Esophagus squamous epithelium (tissue), 5 donors: ENCODE measurements around the gene GPX4. TPM values are rescaled to one million over a fixed set of nuclear protein-coding genes. Genes with fewer than 3 reads are reported as not detected.
A peak's percentile ranks its signal among the peaks of the same experiment; 100 is the strongest.

ENCODE experiments used
- DNase-seq: peaks from one replicate; lab custom pipeline; 2025; lab: John Stamatoyannopoulos, UW
- H3K27ac ChIP-seq, 4 donors: fragments of 200-600 bp; sonication (generic); one replicate each; pipeline ENCODE4 v1.5.1; 2016 to 2019; ENCODE audit warnings: mild to moderate bottlenecking in 1 of 4
- H3K27me3 ChIP-seq, 4 donors: fragments of 200-600 bp; sonication (generic); 1 replicate in 3 of 4; 2 replicates in 1 of 4; pipeline versions ENCODE4 v1.5.1 to v1.6.0; 2017 to 2021; ENCODE audit warnings: antibody characterized with exemption in 1 of 4
- H3K36me3 ChIP-seq, 3 donors: fragments of 200-600 bp; sonication (generic); one replicate each; pipeline ENCODE4 v1.5.1; 2016 to 2019
- H3K4me1 ChIP-seq, 3 donors: fragments of 200-600 bp; sonication (generic); one replicate each; pipeline ENCODE4 v1.5.1; 2017 to 2019
- H3K4me3 ChIP-seq, 4 donors: fragments of 200-600 bp; sonication (generic); 1 replicate in 3 of 4; 2 replicates in 1 of 4; pipeline ENCODE4 v1.5.1; 2016 to 2019; ENCODE audit warnings: mild to moderate bottlenecking in 2 of 4, moderate library complexity in 1 of 4
- H3K9me3 ChIP-seq, 3 donors: fragments of 200-600 bp; sonication (generic); one replicate each; pipeline ENCODE4 v1.5.1; 2016 to 2019
- POLR2A ChIP-seq, 4 donors: fragments of 450-650 bp; IDR thresholded peaks; one replicate each; pipeline ENCODE4 v1.6.1; 2017; ENCODE audit warnings: antibody characterized with exemption in 4 of 4, mild to moderate bottlenecking in 4 of 4, moderate library complexity in 3 of 4
- WGBS, 2 donors: methylation state at CpG; one replicate each; pipeline ENCODE4 v1.1.5; 2018; 5-methylcytosine and 5-hydroxymethylcytosine counted together
- intact Hi-C: fragments of 100-400 bp; cut with DNase I; formaldehyde crosslinking; loops from one replicate; pipeline ENCODE4 v1.15.0; 2022
- total RNA-seq, 4 donors: library from RNA; depleted of rRNA; stranded (reverse); fragments of >200 nt; gene quantifications; one replicate each; pipeline ENCODE4 v1.1.0, GENCODE V29; 2016
- TF ChIP-seq, protein P1 (sequence below), 6 experiments: fragments of 450-650 bp in 4 of 6; fragments of 200-600 bp in 2 of 6; sonication (generic) in 2 of 6; IDR thresholded peaks; one replicate each; pipeline ENCODE4 v1.5.1; 2016 to 2019; ENCODE audit warnings: antibody characterized with exemption in 6 of 6, mild to moderate bottlenecking in 4 of 6, moderate library complexity in 4 of 6
- donor health status: DM: yes; HTN: yes; CAD: no.

The GPX4 gene
- total RNA-seq, 4 donors from 2014 or later: 108 to 405 (median 244) TPM

DNA sequence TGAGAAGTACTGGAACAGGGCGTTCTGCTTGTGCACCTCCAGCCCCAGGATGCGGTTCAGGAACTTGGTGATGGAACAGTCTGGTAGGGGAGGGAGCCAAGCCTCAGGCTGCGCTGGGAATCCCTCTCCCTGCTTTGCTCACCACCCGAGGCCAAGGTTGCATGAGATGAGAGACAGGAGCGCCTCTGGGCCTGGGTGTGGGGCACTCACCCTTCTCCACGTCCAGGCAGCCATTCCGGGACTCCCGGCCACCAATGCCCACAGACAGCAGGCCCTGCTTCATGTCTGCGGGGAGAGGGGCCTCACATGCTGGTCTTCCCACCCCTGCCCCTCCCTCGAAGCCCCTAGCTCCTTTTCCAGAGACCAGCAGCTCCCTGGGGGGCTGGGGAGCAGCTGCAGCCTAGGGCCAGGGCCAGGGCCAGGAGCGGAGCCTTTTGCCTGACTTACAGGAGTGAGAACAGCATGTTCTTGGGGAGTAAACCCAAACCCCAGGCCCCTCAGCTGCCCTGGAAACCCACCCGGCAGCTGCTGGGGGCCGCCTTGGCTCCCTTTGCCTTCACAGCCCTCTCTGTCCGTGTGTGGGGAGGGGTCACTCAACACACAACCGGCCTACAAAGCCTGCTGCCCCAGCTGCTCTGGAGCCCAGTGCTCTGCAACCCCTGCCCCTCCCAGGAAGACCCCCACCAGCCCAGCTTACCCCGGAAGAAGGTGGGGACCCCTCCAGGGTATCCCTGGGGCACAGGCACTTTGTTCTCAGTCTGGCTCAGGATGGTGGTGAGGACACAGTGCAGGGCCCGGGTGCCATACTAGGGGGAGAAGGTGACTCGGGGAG, 7.2 kb downstream of the GPX4 start:
- WGBS, 2 donors: 51 to 68% methylated on average over 6 to 9 of the region's 18 CpGs
- DNase-seq: no peak
- TF ChIP-seq, protein P1, sequence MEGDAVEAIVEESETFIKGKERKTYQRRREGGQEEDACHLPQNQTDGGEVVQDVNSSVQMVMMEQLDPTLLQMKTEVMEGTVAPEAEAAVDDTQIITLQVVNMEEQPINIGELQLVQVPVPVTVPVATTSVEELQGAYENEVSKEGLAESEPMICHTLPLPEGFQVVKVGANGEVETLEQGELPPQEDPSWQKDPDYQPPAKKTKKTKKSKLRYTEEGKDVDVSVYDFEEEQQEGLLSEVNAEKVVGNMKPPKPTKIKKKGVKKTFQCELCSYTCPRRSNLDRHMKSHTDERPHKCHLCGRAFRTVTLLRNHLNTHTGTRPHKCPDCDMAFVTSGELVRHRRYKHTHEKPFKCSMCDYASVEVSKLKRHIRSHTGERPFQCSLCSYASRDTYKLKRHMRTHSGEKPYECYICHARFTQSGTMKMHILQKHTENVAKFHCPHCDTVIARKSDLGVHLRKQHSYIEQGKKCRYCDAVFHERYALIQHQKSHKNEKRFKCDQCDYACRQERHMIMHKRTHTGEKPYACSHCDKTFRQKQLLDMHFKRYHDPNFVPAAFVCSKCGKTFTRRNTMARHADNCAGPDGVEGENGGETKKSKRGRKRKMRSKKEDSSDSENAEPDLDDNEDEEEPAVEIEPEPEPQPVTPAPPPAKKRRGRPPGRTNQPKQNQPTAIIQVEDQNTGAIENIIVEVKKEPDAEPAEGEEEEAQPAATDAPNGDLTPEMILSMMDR (IDR thresholded peaks at IDR 0.05): no peak
- TF ChIP-seq POLR2A (IDR thresholded peaks at IDR 0.05): no peak
- Histone ChIP-seq H3K36me3 (peaks cover 57 to 99% (median 74%) of the 10 kb centered on the region in 3 donors), H3K4me3 (no peak overlapping the region), H3K4me1 (peaks cover 43 to 76% (median 48%) of the 10 kb centered on the region in 3 donors), H3K9me3 (no peaks in the 10 kb centered on the region), H3K27me3 (no peaks in the 10 kb centered on the region), H3K27ac (peak overlapping the region; percentile 73 to 91 (median 84))
- intact Hi-C loops: loop anchor here (5.0 to 10.0 kb wide), 2 partner anchors 54 to 81 kb away; no protein-coding TSS in a partner anchor

GRCh38 chr19:1111641-1112267, 8.0 kb downstream of the GPX4 start:
- no peak overlapping the region for H3K4me3 ChIP-seq
- peak overlapping the region; percentile 73 to 91 (median 84) for H3K27ac ChIP-seq
- H3K27me3 ChIP-seq: no peaks in the 10 kb centered on the region
- DNase-seq: no peak
- 100% methylated on average over 1 of the region's 18 CpGs; no CpG with 5 or more reads in 1 of the 2 donors for WGBS, 2 donors
- no peaks in the 10 kb centered on the region for H3K9me3 ChIP-seq
- intact Hi-C loops: loop anchor here (5.0 to 10.0 kb wide), 2 partner anchors 53 to 81 kb away; no protein-coding TSS in a partner anchor
- peaks cover 36 to 70% (median 41%) of the 10 kb centered on the region in 3 donors for H3K4me1 ChIP-seq
- TF ChIP-seq POLR2A (IDR thresholded peaks at IDR 0.05): no peak
- TF ChIP-seq, protein P1 (IDR thresholded peaks at IDR 0.05): no peak
- peaks cover 64 to 99% (median 76%) of the 10 kb centered on the region in 3 donors for H3K36me3 ChIP-seq

DNA sequence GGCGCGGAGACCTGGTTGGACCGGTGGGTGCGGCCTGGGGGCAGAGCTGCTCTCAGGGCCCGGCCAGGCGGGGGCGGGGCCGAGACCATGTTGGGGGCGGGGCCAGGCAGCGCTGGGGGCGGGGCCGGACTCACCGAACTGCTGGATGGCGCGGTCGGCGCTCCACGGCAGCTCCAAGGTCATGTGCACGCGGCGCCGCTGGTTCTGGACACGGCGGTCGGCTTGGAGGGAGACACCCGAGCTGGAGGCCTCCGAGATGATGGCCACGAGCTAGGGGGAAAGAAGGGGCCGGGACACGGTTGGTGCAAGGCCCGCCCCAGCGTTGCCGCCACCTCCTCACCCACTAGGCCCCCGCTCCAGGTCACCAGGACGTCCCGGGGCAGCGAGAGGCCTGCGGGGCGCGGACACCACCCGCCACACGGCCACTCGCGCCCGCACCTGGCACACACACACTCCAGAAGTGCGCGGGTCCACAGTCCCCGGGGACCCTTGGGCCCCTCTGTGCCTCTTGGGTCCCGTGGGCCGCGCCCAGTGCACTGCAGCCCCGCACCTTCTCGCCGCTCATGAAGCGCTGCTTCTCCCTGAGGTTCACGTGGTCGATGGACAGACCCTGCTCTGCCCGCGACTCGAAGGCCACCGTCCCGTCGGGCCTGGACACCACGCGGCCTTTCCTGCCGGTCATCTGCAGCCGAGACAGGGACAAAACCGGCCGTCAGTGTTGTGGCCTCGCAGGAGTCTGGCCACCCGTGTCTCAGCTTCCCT, 8.7 kb downstream of the GPX4 start:
- H3K9me3 ChIP-seq: no peaks in the 10 kb centered on the region
- peaks cover 68 to 99% (median 82%) of the 10 kb centered on the region in 3 donors for H3K36me3 ChIP-seq
- H3K27ac ChIP-seq: peak overlapping the region; percentile 73 to 91 (median 84)
- H3K4me1 ChIP-seq: peaks cover 30 to 70% (median 34%) of the 10 kb centered on the region in 3 donors
- no peaks in the 10 kb centered on the region for H3K27me3 ChIP-seq
- DNase-seq: no peak
- WGBS, 2 donors: 40 to 76% methylated on average over 1 to 18 of the region's 71 CpGs
- no peak for TF ChIP-seq POLR2A (IDR thresholded peaks at IDR 0.05)
- TF ChIP-seq, protein P1 (IDR thresholded peaks at IDR 0.05): no peak
- H3K4me3 ChIP-seq: no peak overlapping the region
- intact Hi-C loops: loop anchor here (5.0 to 10.0 kb wide), 2 partner anchors 52 to 80 kb away; no protein-coding TSS in a partner anchor

GRCh38 chr19:1113030-1113985, 9.5 kb downstream of the GPX4 start:
- WGBS, 2 donors: 73% methylated on average over 6 of the region's 44 CpGs; no CpG with 5 or more reads in 1 of the 2 donors
- intact Hi-C loops: loop anchor here (5.0 to 10.0 kb wide), 2 partner anchors 51 to 79 kb away; no protein-coding TSS in a partner anchor
- TF ChIP-seq, protein P1 (IDR thresholded peaks at IDR 0.05): peak; percentile 83 to 92 (median 87)
- peak in 1 of 4 donors; percentile 11 for TF ChIP-seq POLR2A (IDR thresholded peaks at IDR 0.05)
- H3K27me3 ChIP-seq: no peaks in the 10 kb centered on the region
- H3K4me1 ChIP-seq: peaks cover 30 to 71% (median 32%) of the 10 kb centered on the region in 3 donors
- H3K9me3 ChIP-seq: no peaks in the 10 kb centered on the region
- peak; percentile 69 for DNase-seq
- H3K27ac ChIP-seq: peak overlapping the region; percentile 73 to 91 (median 84)
- H3K36me3 ChIP-seq: peaks cover 66 to 99% (median 84%) of the 10 kb centered on the region in 3 donors
- H3K4me3 ChIP-seq: peak overlapping the region in 1 of 4 donors; percentile 22
